H9 (cell line): Measurements from ENCODE around the gene ZNF775. TPM values are rescaled to one million over a fixed set of nuclear protein-coding genes. Genes with fewer than 3 reads are reported as not detected.

Experiments
- DNase-seq: peaks from one replicate; pipeline ENCODE4 v3.0.0-alpha.2; 2017
- H2AFZ ChIP-seq: one replicate; pipeline ENCODE4 v1.6.1; 2013; ENCODE audit warnings: mild to moderate bottlenecking, low read length, control low read depth, moderate library complexity
- H2AK5ac ChIP-seq: 2 replicates; pipeline ENCODE4 v1.6.1; 2013; ENCODE audit warnings: low read length, control low read depth, mixed read lengths; ENCODE audit not compliant: insufficient read length
- H2BK120ac ChIP-seq: one replicate; pipeline ENCODE4 v1.6.1; 2013; ENCODE audit warnings: low read depth, mild to moderate bottlenecking, low read length, control low read depth, inconsistent platforms; ENCODE audit not compliant: poor library complexity, severe bottlenecking
- H2BK12ac ChIP-seq: 2 replicates; pipeline ENCODE4 v1.6.1; 2013; ENCODE audit warnings: low read length, control low read depth, mixed read lengths, low read depth; ENCODE audit not compliant: insufficient read length
- H2BK15ac ChIP-seq: 2 replicates; pipeline ENCODE4 v1.6.1; 2013; ENCODE audit warnings: low read depth, low read length, control low read depth
- H2BK20ac ChIP-seq: one replicate; pipeline ENCODE4 v1.6.1; 2013; ENCODE audit warnings: low read depth, mild to moderate bottlenecking, low read length, control low read depth, inconsistent platforms; ENCODE audit not compliant: poor library complexity, severe bottlenecking
- H2BK5ac ChIP-seq: 2 replicates; pipeline ENCODE4 v1.6.1; 2013; ENCODE audit warnings: low read length, control low read depth, mixed read lengths; ENCODE audit not compliant: insufficient read length
- H3K14ac ChIP-seq: 2 replicates; pipeline ENCODE4 v1.6.1; 2013; ENCODE audit warnings: low read length, control low read depth; ENCODE audit not compliant: insufficient read depth
- H3K18ac ChIP-seq: 2 replicates; pipeline ENCODE4 v1.6.1; 2013; ENCODE audit warnings: low read depth, mild to moderate bottlenecking, mixed read lengths, low read length, control low read depth; ENCODE audit not compliant: insufficient read length
- H3K23ac ChIP-seq: 2 replicates; pipeline ENCODE4 v1.6.1; 2013; ENCODE audit warnings: low read length, control low read depth, mixed read lengths, low read depth; ENCODE audit not compliant: insufficient read length
- H3K23me2 ChIP-seq: 2 replicates; pipeline ENCODE4 v1.6.1; 2013; ENCODE audit warnings: low read depth, mild to moderate bottlenecking, mixed read lengths, low read length, control low read depth; ENCODE audit not compliant: insufficient read length, poor library complexity, severe bottlenecking
- H3K27ac ChIP-seq: 2 replicates; pipeline ENCODE4 v1.5.1; 2013; ENCODE audit warnings: low read length, control low read depth, mixed read lengths, low read depth; ENCODE audit not compliant: insufficient read length
- H3K27me3 ChIP-seq: 2 replicates; pipeline ENCODE4 v1.6.1; 2013; ENCODE audit warnings: low read length, control low read depth, inconsistent platforms; ENCODE audit not compliant: insufficient read depth
- H3K4ac ChIP-seq: 2 replicates; pipeline ENCODE4 v1.6.1; 2013; ENCODE audit warnings: low read depth, mild to moderate bottlenecking, control low read depth, inconsistent platforms, low read length, moderate library complexity
- H3K4me1 ChIP-seq: 2 replicates; pipeline ENCODE4 v1.6.1; 2013; ENCODE audit warnings: low read length, control low read depth, inconsistent platforms; ENCODE audit not compliant: insufficient read depth
- H3K4me2 ChIP-seq: 2 replicates; pipeline ENCODE4 v1.6.1; 2013; ENCODE audit warnings: low read length, control low read depth, mixed read lengths; ENCODE audit not compliant: insufficient read length, insufficient read depth
- H3K56ac ChIP-seq: 2 replicates; pipeline ENCODE4 v1.6.1; 2013; ENCODE audit warnings: low read depth, mild to moderate bottlenecking, mixed read lengths, low read length, control low read depth; ENCODE audit not compliant: insufficient read length
- H3K79me1 ChIP-seq: 2 replicates; pipeline ENCODE4 v1.6.1; 2013; ENCODE audit warnings: low read depth, mild to moderate bottlenecking, moderate library complexity, low read length, control low read depth, inconsistent platforms; ENCODE audit not compliant: insufficient read depth, poor library complexity, severe bottlenecking
- H3K79me2 ChIP-seq: 2 replicates; pipeline ENCODE4 v1.6.1; 2013; ENCODE audit warnings: low read length, control low read depth, inconsistent platforms; ENCODE audit not compliant: insufficient read depth
- H3K9ac ChIP-seq: 2 replicates; pipeline ENCODE4 v1.6.1; 2013; ENCODE audit warnings: low read length, control low read depth, mixed read lengths; ENCODE audit not compliant: insufficient read length; ENCODE audit errors: extremely low read depth
- H3K9me3 ChIP-seq: one replicate; pipeline ENCODE4 v1.6.1; 2013; ENCODE audit warnings: low read depth, low read length, inconsistent platforms; ENCODE audit not compliant: control insufficient read depth
- H3T11ph ChIP-seq: one replicate; pipeline ENCODE4 v1.6.1; 2013; ENCODE audit warnings: mild to moderate bottlenecking, low read length, control low read depth, inconsistent platforms
- H4K20me1 ChIP-seq: one replicate; pipeline ENCODE4 v1.6.1; 2013; ENCODE audit not compliant: control insufficient read depth, insufficient read length, insufficient read depth
- H4K5ac ChIP-seq: 2 replicates; pipeline ENCODE4 v1.6.1; 2013; ENCODE audit warnings: low read depth, mild to moderate bottlenecking, mixed read lengths, low read length, control low read depth; ENCODE audit not compliant: insufficient read length
- H4K8ac ChIP-seq: replicated peaks from 2 replicates; pipeline ENCODE4 v1.6.1; 2013; ENCODE audit warnings: low read length, control low read depth, mixed read lengths, low read depth; ENCODE audit not compliant: insufficient read length
- H4K91ac ChIP-seq: 2 replicates; pipeline ENCODE4 v1.6.1; 2013; ENCODE audit warnings: low read depth, mild to moderate bottlenecking, moderate library complexity, mixed read lengths, low read length, control low read depth; ENCODE audit not compliant: insufficient read length
- H3K27ac Mint-ChIP-seq, 3 experiments: 2 replicates in 2 of 3; 3 replicates in 1 of 3; pipeline ENCODE4 v1.8.0; 2020 to 2021; ENCODE audit warnings: mixed read lengths in 3 of 3, mild to moderate bottlenecking in 1 of 3, moderate library complexity in 1 of 3
- H3K27me3 Mint-ChIP-seq: 2 replicates; pipeline ENCODE4 v1.8.0; 2021; ENCODE audit warnings: low read depth, mild to moderate bottlenecking, moderate library complexity, mixed read lengths
- H3K36me3 Mint-ChIP-seq, 3 experiments: 2 replicates in 2 of 3; 3 replicates in 1 of 3; pipeline ENCODE4 v1.8.0; 2020 to 2021; ENCODE audit warnings: low read depth in 3 of 3, mixed read lengths in 3 of 3; ENCODE audit not compliant: insufficient read depth in 1 of 3
- H3K4me1 Mint-ChIP-seq, 2 experiments: 2 replicates each; pipeline ENCODE4 v1.8.0; 2020; ENCODE audit warnings: mixed read lengths in 2 of 2
- H3K4me3 Mint-ChIP-seq, 2 experiments: 2 replicates in 1 of 2; 3 replicates in 1 of 2; pipeline ENCODE4 v1.8.0; 2020 to 2021; ENCODE audit warnings: mild to moderate bottlenecking in 2 of 2, mixed read lengths in 2 of 2, moderate library complexity in 1 of 2
- H3K9me3 Mint-ChIP-seq, 2 experiments: 2 replicates in 1 of 2; 3 replicates in 1 of 2; pipeline ENCODE4 v1.8.0; 2020; ENCODE audit warnings: mild to moderate bottlenecking in 2 of 2, mixed read lengths in 2 of 2, moderate library complexity in 1 of 2
- CTCF ChIP-seq: fragments of 200-600 bp; sonication (generic); conservative IDR thresholded peaks from 3 replicates; pipeline ENCODE4 v1.8.0; 2021; ENCODE audit warnings: antibody characterized with exemption, mild to moderate bottlenecking
- WGBS: extraction: QIAGEN DNeasy Blood & Tissue Kit; methylation state at CpG from one replicate; pipeline ENCODE4 v1.1.7; 2013; ENCODE audit warnings: missing lambda C conversion rate, low lambda C conversion rate, mixed read lengths; ENCODE audit not compliant: insufficient read length; ENCODE audit errors: extremely low coverage; 5-methylcytosine and 5-hydroxymethylcytosine counted together
- total RNA-seq: library from RNA; stranded (reverse); gene quantifications from 2 replicates; pipeline ENCODE4 v1.2.1, GENCODE V29; 2021

ZNF775 gene
- total RNA-seq, 1 experiment from 2014 or later = 10.5 TPM

- Mint-ChIP-seq H3K27ac (peak overlapping the region; percentile 14 to 77 (median 20); a peak in 5 of 7 replicates), H3K36me3 (peaks cover 0 to 4% (median 0%) of the 10 kb centered on the region in 3 experiments; a peak in 1 of 7 replicates), H3K9me3 (peaks cover 4 to 7% of the 10 kb centered on the region in 2 experiments; a peak in 3 of 5 replicates), H3K4me1 (peaks cover 42 to 50% of the 10 kb centered on the region in 2 experiments), H3K27me3 (peaks cover 1% of the 10 kb centered on the region), H3K4me3 (peak overlapping the region in 1 of 2 experiments; percentile 20; a peak in 1 of 5 replicates)
- H3K79me1 ChIP-seq = no peaks in the 10 kb centered on the region
- H2BK12ac ChIP-seq = no peak overlapping the region
- H3K27ac ChIP-seq = no peak overlapping the region
- H3K4me1 ChIP-seq = 0 out of 2 replicates have a peak, but pooled peaks cover 3% of the 10 kb centered on the region
- H2AK5ac ChIP-seq = no peak overlapping the region
- no peak overlapping the region for H2BK5ac ChIP-seq
- peak overlapping the region; percentile 30; the same call in 1 of the 2 replicates for H3K14ac ChIP-seq
- no peak overlapping the region for H4K91ac ChIP-seq
- no peak overlapping the region for H4K8ac ChIP-seq
- no peak overlapping the region for H2BK120ac ChIP-seq
- H2BK15ac ChIP-seq = no peak overlapping the region
- no peak overlapping the region for H3K18ac ChIP-seq
- no peaks in the 10 kb centered on the region for H3K23me2 ChIP-seq
- no peak overlapping the region for H3K9ac ChIP-seq
- H3K4me2 ChIP-seq = no peak overlapping the region
- H2AFZ ChIP-seq = no peak overlapping the region
- H3K56ac ChIP-seq = no peak overlapping the region
- TF ChIP-seq CTCF = no peak
- H3K27me3 ChIP-seq = no peaks in the 10 kb centered on the region
- H3K9me3 ChIP-seq = no peaks in the 10 kb centered on the region
- no peak overlapping the region for H4K5ac ChIP-seq
- H3K23ac ChIP-seq = no peak overlapping the region
- no peaks in the 10 kb centered on the region for H3K79me2 ChIP-seq
- no peak overlapping the region for H3K4ac ChIP-seq
- DNase-seq = no peak
- no CpG with 5 or more reads among the region's 18 CpGs for WGBS
- H3T11ph ChIP-seq = no peak overlapping the region
- no peak overlapping the region for H2BK20ac ChIP-seq
- H4K20me1 ChIP-seq = no peaks in the 10 kb centered on the region
Measured at GRCh38 chr7:150361807-150362621, 17.1 kb upstream of the ZNF775 start.
